Left lung (tissue), 10 donors: Measurements from ENCODE around the gene TOR3A. TPM values are rescaled to one million over a fixed set of nuclear protein-coding genes. Genes with fewer than 3 reads are reported as not detected.

Experiments
- ATAC-seq: fragments of 200-7000 bp; cut with Tn5 transposase; one replicate; pipeline ENCODE4 v1.9.1; 2020; ENCODE audit warnings: moderate library complexity
- DNase-seq, 4 donors: peaks; one replicate each; pipeline ENCODE4 v3.0.0-alpha.2; 2013 to 2020
- H3K27ac ChIP-seq, 2 donors: fragments of 200-600 bp; sonication (generic) in 1 of 2; one replicate each; pipeline versions ENCODE4 v1.5.0 to v1.8.0; 2020 to 2021
- H3K27me3 ChIP-seq, 2 donors: fragments of 200-600 bp; sonication (generic) in 1 of 2; one replicate each; pipeline versions ENCODE4 v1.5.0 to v1.8.0; 2020 to 2021
- H3K36me3 ChIP-seq, 2 donors: fragments of 200-600 bp; sonication (generic) in 1 of 2; one replicate each; pipeline versions ENCODE4 v1.5.0 to v1.8.0; 2020 to 2021
- H3K4me1 ChIP-seq, 2 donors: fragments of 200-600 bp; one replicate each; pipeline ENCODE4 v1.8.0; 2021
- H3K4me3 ChIP-seq, 2 donors: fragments of 200-600 bp; sonication (generic) in 1 of 2; one replicate each; pipeline versions ENCODE4 v1.5.0 to v1.8.0; 2020 to 2021; ENCODE audit warnings: mild to moderate bottlenecking in 1 of 2
- H3K9me3 ChIP-seq, 2 donors: fragments of 200-600 bp; sonication (generic) in 1 of 2; one replicate each; pipeline versions ENCODE4 v1.5.0 to v1.8.0; 2020 to 2021
- CTCF ChIP-seq, 2 donors: fragments of 200-600 bp; sonication (generic) in 1 of 2; IDR thresholded peaks; one replicate each; pipeline versions ENCODE4 v1.5.0 to v1.8.0; 2021; ENCODE audit warnings: antibody characterized with exemption in 2 of 2
- intact Hi-C, 2 donors: fragments of 100-400 bp; cut with DNase I; formaldehyde crosslinking; loops; one replicate each; pipeline versions ENCODE4 v1.11.2 to v1.14.2; 2022
- polyA plus RNA-seq, 6 donors: library from polyadenylated mRNA; unstranded; fragments of 120-200 nt; gene quantifications; one replicate each; pipeline ENCODE4 v1.2.1, GENCODE V29; 2013; ENCODE audit not compliant: insufficient read length in 6 of 6
- total RNA-seq, 2 donors: library from RNA; stranded (reverse); fragmentation: NEBNext Ultra II Directional; extraction: Animal tissue kit (Norgen Biotek cat#: 25700); gene quantifications; one replicate each; pipeline ENCODE4 v1.2.1, GENCODE V29; 2021
- donor health status: DM: no; HTN: yes; CAD: no.
- donor health status: DM: no; HTN: no; CAD: no.

Gene TOR3A
- total and polyA plus RNA-seq, 8 donors: 22.1 to 30.0 (median 24.2) TPM

GRCh38 chr1:179090522-179090921, 8.7 kb downstream of the TOR3A start:
- H3K9me3 ChIP-seq: no peaks in the 10 kb centered on the region
- H3K4me3 ChIP-seq: no peak overlapping the region
- H3K4me1 ChIP-seq: peaks cover 0 to 13% of the 10 kb centered on the region in 2 donors
- intact Hi-C loops: no loop called here
- H3K36me3 ChIP-seq: peaks cover 0 to 98% of the 10 kb centered on the region in 2 donors
- no peak for TF ChIP-seq CTCF (IDR thresholded peaks at IDR 0.05)
- no peak overlapping the region for H3K27ac ChIP-seq
- ATAC-seq (no peak), DNase-seq (no peak)
- H3K27me3 ChIP-seq: no peaks in the 10 kb centered on the region

GRCh38 chr1:179090923-179091322, 9.1 kb downstream of the TOR3A start:
- H3K27me3 ChIP-seq: no peaks in the 10 kb centered on the region
- TF ChIP-seq CTCF (IDR thresholded peaks at IDR 0.05): no peak
- DNase-seq (no peak), ATAC-seq (no peak)
- no peak overlapping the region for H3K4me3 ChIP-seq
- H3K36me3 ChIP-seq: peaks cover 0 to 98% of the 10 kb centered on the region in 2 donors
- peaks cover 0 to 13% of the 10 kb centered on the region in 2 donors for H3K4me1 ChIP-seq
- no peaks in the 10 kb centered on the region for H3K9me3 ChIP-seq
- H3K27ac ChIP-seq: no peak overlapping the region
- intact Hi-C loops: no loop called here

- intact Hi-C loops: no loop called here
- DNase-seq (peak in 2 of 4 donors; percentile 10 to 47), ATAC-seq (peak; percentile 58)
- Histone ChIP-seq H3K36me3 (peaks cover 0 to 100% of the 10 kb centered on the region in 2 donors), H3K9me3 (no peaks in the 10 kb centered on the region), H3K4me3 (no peak overlapping the region), H3K4me1 (peaks cover 0 to 13% of the 10 kb centered on the region in 2 donors), H3K27me3 (no peaks in the 10 kb centered on the region), H3K27ac (peak overlapping the region in 1 of 2 donors; percentile 16)
- TF ChIP-seq CTCF (IDR thresholded peaks at IDR 0.05): no peak
These were observed 9.9 kb downstream of the TOR3A start for GRCh38 chr1:179091691-179092165.

- peaks cover 0 to 6% of the 10 kb centered on the region in 2 donors for H3K4me1 ChIP-seq
- H3K36me3 ChIP-seq: peaks cover 0 to 100% of the 10 kb centered on the region in 2 donors
- H3K9me3 ChIP-seq: no peaks in the 10 kb centered on the region
- no peak for ATAC-seq
- intact Hi-C loops: no loop called here
- no peak overlapping the region for H3K27ac ChIP-seq
- no peak overlapping the region for H3K4me3 ChIP-seq
- H3K27me3 ChIP-seq: no peaks in the 10 kb centered on the region
- TF ChIP-seq CTCF (IDR thresholded peaks at IDR 0.05): no peak
- DNase-seq: no peak
These were observed 11.1 kb downstream of the TOR3A start for GRCh38 chr1:179092896-179093461.

GRCh38 chr1:179094818-179095217, 12.9 kb downstream of the TOR3A start:
- peak; percentile 33 for ATAC-seq
- H3K4me1 ChIP-seq: peaks cover 0 to 6% of the 10 kb centered on the region in 2 donors
- peaks cover 0 to 91% of the 10 kb centered on the region in 2 donors for H3K36me3 ChIP-seq
- DNase-seq: peak in 3 of 4 donors; percentile 9 to 63 (median 36)
- H3K27ac ChIP-seq: no peak overlapping the region
- H3K9me3 ChIP-seq: no peaks in the 10 kb centered on the region
- H3K27me3 ChIP-seq: no peaks in the 10 kb centered on the region
- H3K4me3 ChIP-seq: no peak overlapping the region
- intact Hi-C loops: no loop called here
- TF ChIP-seq CTCF (IDR thresholded peaks at IDR 0.05): no peak
